SK-N-SH treated with all-trans-retinoic acid at 6 μM for 48 hours (cell line): ENCODE data around the gene SDHB.

ENCODE experiments used
- ARNTL ChIP-seq: fragments of 450-650 bp; formaldehyde crosslinking; IDR thresholded peaks from 2 replicates; pipeline ENCODE4 v1.5.0; 2020; ENCODE audit warnings: low read depth, mild to moderate bottlenecking, moderate library complexity, borderline replicate concordance
- OSR1 ChIP-seq: fragments of 250-450 bp; sonication (Bioruptor Pico); IDR thresholded peaks from 2 replicates; pipeline ENCODE4 v1.8.0; 2022; ENCODE audit warnings: moderate library complexity, mild to moderate bottlenecking, inconsistent platforms
- PATZ1 ChIP-seq: fragments of 250-450 bp; sonication (Bioruptor Pico); IDR thresholded peaks from 2 replicates; pipeline ENCODE4 v1.8.0; 2020; ENCODE audit warnings: mild to moderate bottlenecking, moderate library complexity, borderline replicate concordance
- RARB ChIP-seq: fragments of 250-450 bp; sonication (Bioruptor Pico); IDR thresholded peaks from 2 replicates; pipeline ENCODE4 v1.8.0; 2021; ENCODE audit warnings: mild to moderate bottlenecking, moderate library complexity
- TOX ChIP-seq: fragments of 250-450 bp; sonication (Bioruptor Pico); IDR thresholded peaks from 2 replicates; pipeline ENCODE4 v1.8.0; 2021; ENCODE audit warnings: mild to moderate bottlenecking, moderate library complexity, borderline replicate concordance
- TSHZ2 ChIP-seq: fragments of 250-450 bp; sonication (Bioruptor Pico); IDR thresholded peaks from 2 replicates; pipeline ENCODE4 v1.5.0; 2020; ENCODE audit warnings: mild to moderate bottlenecking, moderate library complexity
- ZC3H10 ChIP-seq: fragments of 250-450 bp; sonication (Bioruptor Pico); IDR thresholded peaks from 2 replicates; pipeline ENCODE4 v1.5.1; 2021; ENCODE audit warnings: mild to moderate bottlenecking, moderate library complexity
- ZFP3 ChIP-seq: fragments of 250-450 bp; sonication (Bioruptor Pico); IDR thresholded peaks from 2 replicates; pipeline ENCODE4 v1.5.0; 2020; ENCODE audit warnings: mild to moderate bottlenecking, moderate library complexity
- ZNF8 ChIP-seq: fragments of 450-650 bp; formaldehyde crosslinking; IDR thresholded peaks from 2 replicates; pipeline ENCODE4 v1.5.0; 2020; ENCODE audit warnings: mild to moderate bottlenecking, moderate library complexity
- TF ChIP-seq, protein P1 (sequence below): fragments of 250-450 bp; sonication (Bioruptor Pico); IDR thresholded peaks from 2 replicates; pipeline ENCODE4 v1.8.0; 2021; ENCODE audit warnings: low read depth, mild to moderate bottlenecking, moderate library complexity, borderline replicate concordance
- TF ChIP-seq, protein P2 (sequence below): fragments of 250-450 bp; sonication (Bioruptor Pico); IDR thresholded peaks from 2 replicates; pipeline ENCODE4 v1.5.1; 2020; ENCODE audit warnings: low read depth, mild to moderate bottlenecking, moderate library complexity

DNA sequence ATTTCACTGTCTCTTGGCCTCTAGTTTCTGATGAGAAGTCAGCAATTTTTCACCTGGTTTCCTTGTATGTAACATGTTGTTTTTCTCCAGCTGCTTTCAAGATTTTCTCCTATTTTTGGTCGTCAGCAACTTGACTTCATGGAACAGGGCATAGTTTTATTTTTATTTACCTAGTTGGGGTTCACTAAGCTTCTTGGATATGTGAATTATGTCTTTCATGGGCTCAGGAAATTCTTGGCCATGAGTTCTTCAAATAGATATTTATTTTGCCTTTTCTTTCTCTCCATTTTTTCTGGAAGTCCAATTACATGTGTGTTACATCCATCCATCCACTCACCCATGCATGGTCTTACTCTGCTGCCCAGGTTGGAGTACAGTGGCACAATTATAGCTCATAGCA, 13.7 kb downstream of the SDHB start:
- TF ChIP-seq, protein P1, sequence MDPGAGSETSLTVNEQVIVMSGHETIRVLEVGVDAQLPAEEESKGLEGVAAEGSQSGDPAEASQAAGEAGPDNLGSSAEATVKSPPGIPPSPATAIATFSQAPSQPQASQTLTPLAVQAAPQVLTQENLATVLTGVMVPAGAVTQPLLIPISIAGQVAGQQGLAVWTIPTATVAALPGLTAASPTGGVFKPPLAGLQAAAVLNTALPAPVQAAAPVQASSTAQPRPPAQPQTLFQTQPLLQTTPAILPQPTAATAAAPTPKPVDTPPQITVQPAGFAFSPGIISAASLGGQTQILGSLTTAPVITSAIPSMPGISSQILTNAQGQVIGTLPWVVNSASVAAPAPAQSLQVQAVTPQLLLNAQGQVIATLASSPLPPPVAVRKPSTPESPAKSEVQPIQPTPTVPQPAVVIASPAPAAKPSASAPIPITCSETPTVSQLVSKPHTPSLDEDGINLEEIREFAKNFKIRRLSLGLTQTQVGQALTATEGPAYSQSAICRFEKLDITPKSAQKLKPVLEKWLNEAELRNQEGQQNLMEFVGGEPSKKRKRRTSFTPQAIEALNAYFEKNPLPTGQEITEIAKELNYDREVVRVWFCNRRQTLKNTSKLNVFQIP (CRISPR knock-in tag) = no peak
- TF ChIP-seq OSR1 (CRISPR knock-in tag) (no peak), ZFP3 (CRISPR knock-in tag) (no peak), ZC3H10 (no peak), TOX (no peak), PATZ1 (CRISPR knock-in tag) (no peak), RARB (CRISPR knock-in tag) (no peak), ZNF8 (no peak), ARNTL (CRISPR knock-in tag) (no peak), TSHZ2 (CRISPR knock-in tag) (no peak)
- TF ChIP-seq, protein P2, sequence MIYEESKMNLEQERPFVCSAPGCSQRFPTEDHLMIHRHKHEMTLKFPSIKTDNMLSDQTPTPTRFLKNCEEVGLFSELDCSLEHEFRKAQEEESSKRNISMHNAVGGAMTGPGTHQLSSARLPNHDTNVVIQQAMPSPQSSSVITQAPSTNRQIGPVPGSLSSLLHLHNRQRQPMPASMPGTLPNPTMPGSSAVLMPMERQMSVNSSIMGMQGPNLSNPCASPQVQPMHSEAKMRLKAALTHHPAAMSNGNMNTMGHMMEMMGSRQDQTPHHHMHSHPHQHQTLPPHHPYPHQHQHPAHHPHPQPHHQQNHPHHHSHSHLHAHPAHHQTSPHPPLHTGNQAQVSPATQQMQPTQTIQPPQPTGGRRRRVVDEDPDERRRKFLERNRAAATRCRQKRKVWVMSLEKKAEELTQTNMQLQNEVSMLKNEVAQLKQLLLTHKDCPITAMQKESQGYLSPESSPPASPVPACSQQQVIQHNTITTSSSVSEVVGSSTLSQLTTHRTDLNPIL (CRISPR knock-in tag) = no peak
